Right renal pelvis (tissue), 4 donors: Measurements from ENCODE around the gene HPD. TPM values are rescaled to one million over a fixed set of nuclear protein-coding genes. Genes with fewer than 3 reads are reported as not detected.
"Not testable (repeated sequence)": the region's sequence is repeated elsewhere in the genome, so short reads cannot be mapped to it uniquely, and the experiment has no call there.

Source experiments
- DNase-seq, 4 donors: peaks; one replicate each; pipeline ENCODE4 v3.0.0-alpha.2; 2013; ENCODE audit warnings: low read depth in 4 of 4, low spot score in 3 of 4, missing footprints in 1 of 4
- polyA plus RNA-seq, 4 donors: library from polyadenylated mRNA; unstranded; fragments of 120-200 nt; gene quantifications; one replicate each; pipeline ENCODE4 v1.2.1, GENCODE V29; 2013; ENCODE audit not compliant: insufficient read length in 4 of 4

HPD gene
- polyA plus RNA-seq, 4 donors: 1.5 to 5.3 (median 3.6) TPM

DNA sequence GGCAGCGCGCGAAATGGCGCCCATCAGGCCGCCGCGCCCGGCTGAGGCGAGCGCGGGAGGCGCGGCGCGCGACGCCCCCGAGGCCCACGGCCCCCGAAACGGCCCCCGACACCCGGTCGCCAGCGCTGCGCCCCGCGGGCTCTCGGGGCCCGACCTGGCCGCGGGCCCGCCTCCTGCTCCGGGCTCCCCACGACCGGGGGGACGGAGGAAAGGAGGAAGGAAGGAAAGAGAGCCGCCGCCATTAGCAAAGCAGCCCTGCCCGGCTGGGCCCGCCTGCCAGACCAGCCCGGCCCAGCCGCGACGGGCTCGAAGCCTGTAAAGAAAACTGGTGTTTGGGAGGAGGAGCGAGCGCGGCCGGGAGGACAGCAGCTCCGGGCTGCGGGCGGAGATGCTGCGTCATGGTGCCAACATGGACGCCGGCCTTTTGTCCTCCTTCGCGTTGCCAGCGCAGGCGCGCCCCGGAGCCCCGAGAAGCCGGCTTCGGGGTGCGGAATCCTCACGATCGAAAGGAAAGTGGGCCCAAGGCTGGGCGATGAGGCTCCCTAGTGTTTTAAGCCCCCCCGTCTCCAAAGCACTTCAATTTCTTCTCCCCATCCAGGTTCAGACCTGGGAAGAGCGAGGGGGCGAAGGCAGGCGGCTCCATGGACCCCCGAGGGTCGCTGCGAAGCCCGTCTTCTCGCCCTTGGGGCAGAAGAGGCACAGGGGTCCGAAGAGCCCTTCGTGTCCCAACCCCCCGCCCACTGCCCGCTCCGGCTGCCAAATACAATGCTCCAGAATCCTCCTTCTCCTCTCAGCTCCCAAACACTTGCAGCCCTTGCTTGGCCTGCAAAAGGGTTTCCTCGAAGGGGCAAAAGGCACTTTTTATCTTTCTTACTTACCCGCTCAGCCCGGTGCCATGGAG lies 57.7 kb downstream of the HPD start:
- DNase-seq: no peak

DNA sequence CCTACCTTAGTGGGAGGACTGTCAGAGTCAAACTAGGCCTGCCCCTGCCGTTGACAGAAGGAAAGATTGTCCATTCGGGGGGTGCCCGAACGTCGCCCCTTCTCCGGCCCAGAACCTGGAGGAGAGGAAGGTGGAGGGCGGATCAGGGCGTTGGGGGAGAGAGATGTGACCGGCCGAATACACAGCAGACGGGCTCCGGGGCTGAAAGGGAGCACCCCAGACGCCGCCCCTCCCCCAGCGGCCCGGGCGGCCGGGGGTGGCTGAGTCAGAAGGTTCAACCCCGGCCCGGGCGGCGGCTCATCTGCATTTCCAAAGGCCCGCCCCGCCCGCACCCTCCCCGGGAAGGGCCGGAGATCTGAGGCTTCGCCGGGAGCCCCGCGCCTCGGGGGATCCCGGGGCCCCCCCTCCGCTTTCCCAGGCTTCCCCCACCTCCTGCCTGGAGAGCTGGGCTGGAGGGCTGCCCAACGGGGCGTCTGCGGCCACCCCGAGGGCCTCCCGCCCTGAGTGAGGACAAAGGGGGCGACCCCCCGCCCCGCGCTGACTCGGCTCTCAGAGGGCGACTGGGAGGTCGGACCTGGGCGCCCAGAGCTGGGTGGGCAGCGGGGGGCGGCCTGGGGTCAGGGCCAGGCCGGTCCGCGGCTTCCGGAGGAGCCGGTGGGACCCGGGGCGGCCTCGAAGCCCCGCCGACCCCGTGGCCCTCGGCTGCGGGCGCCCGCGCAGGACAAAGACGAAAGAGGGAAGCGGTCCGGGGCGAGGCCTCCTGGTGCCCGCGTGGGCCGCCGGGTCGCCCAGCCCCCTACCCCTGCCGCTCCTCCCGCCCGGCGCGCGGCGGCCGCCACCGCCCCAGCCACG lies 58.6 kb downstream of the HPD start:
- DNase-seq: no peak

DNA sequence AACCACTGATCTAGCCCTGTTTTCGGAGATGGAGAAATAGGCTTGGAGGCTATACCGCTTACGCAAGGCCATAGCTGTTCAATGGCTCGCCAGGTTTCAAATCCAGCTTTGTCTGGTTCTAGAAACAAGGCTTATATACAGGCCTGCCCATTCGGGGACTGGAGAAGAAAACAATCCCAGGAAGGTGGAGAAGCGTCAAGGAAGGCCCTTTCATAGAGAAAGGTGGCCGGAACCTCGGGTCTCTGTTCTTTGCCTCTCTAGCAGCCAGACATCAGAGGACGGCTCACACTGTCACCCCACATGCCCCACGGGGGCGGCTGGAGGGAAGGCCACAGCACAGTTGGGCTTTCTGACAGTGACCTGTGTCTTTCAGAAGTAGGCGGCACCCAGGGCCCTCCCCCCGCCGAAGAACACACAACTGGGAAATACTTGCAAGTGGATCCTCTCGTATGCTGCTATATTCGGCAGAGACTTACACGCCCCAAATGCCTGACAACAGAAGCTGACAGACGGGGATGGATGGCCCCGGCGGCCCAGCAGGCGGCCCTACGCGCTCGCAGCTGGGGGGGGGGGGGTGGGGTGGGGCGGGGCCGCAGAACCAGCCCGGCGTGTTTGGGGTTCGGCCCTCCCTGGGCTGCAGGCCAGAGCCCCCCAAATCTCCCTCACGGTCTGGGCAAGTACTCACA lies 59.4 kb downstream of the HPD start:
- no peak for DNase-seq

DNA sequence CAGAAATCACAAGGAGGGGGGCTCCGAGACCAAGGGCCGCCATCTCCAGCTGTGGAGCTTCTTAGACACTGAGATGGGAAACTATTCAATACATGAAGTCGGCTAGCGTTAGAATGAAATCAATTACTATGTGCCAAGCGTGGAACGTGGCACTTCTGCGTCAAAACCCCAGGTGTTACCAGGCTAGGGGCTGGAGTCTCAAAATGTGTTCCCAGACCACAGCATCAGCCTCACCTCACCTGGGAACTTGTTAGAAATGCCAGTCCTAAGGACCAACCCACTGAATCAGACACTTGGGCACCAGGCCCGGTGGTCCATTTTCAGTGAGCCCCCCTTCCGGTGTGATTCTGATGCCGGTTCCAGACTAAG lies 59.9 kb downstream of the HPD start:
- DNase-seq: no peak

DNA sequence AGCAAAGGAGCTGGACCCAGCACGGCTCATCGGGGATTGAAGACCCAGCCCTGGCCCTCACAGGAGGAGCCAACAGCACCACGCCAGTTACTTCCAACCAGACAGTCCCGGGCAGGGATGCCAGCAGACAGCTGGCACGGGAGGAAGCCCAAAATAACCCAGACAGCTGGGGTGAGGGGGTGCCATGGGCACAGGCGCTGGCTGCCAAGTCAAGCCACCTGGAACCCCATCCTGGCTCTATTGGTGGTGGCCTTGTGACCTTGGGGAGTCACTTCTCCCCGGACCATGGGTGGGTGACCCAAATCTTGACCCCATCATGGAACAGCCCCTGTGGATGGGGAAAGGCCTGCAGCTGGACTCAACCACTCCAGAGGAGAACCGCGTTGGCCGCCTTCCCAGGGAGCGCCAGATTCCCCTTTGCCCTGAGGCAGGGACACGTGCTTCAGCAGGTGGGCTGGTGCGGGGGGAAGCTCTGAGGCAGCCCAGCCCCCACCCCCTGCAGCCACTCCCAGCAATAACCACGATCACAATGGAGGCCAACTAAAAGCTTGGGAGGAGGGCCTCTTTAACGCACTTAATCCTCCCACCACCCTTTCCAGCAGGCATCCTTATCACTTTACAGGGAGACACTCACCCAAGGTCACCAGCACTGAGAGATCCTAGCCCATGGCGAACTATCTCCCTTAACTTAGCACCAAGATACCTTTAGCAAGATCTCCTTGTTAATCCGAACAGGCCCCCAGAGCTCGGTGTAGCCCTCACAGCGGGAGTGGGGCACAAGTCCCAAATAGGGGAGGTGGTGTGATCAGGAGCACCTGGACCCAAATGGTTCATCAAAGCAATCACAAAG lies 60.5 kb downstream of the HPD start:
- DNase-seq: no peak

DNA sequence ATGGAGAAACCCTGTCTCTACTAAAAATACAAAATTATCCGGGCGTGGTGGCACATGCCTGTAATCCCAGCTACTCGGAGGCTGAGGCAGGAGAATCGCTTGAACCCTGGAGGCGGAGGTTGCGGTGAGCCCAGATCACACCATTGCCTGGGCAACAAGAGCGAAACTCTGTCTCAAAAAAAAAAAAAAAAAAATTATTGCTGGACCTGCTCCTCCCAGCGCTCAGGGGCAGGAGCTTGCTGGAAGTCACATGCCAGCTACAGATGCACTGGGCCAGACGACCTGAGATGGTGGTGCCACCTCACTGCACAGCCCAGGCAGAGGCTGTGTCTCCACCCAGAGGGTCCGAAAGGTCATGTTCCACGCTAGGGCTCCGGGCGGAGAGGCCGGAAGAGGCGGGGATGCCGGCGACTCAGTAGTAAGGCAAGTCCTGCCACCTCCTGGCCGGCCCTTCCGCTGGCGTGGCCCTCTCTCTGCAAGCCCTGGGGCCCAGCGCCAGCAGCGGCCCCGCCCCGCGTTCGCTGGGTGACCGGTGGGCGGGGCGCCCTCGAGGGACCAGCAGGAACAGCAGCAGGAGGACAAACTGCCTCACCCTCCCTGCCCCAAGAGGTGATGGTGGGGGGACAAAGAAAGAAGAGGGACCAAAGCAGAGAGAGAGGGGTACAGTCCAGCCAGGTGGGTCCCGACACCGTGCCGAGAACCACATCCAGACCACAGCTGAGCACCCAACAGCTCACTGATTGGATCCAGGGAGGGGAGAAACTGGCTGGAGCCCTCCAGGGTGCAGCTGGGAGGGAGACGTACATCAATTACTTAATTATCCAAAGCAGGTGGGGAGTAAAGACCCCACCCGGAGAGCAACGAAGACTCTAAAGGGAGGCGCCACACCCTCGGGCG lies 61.6 kb downstream of the HPD start:
- peak in 1 of 4 donors; percentile 71 for DNase-seq

DNA sequence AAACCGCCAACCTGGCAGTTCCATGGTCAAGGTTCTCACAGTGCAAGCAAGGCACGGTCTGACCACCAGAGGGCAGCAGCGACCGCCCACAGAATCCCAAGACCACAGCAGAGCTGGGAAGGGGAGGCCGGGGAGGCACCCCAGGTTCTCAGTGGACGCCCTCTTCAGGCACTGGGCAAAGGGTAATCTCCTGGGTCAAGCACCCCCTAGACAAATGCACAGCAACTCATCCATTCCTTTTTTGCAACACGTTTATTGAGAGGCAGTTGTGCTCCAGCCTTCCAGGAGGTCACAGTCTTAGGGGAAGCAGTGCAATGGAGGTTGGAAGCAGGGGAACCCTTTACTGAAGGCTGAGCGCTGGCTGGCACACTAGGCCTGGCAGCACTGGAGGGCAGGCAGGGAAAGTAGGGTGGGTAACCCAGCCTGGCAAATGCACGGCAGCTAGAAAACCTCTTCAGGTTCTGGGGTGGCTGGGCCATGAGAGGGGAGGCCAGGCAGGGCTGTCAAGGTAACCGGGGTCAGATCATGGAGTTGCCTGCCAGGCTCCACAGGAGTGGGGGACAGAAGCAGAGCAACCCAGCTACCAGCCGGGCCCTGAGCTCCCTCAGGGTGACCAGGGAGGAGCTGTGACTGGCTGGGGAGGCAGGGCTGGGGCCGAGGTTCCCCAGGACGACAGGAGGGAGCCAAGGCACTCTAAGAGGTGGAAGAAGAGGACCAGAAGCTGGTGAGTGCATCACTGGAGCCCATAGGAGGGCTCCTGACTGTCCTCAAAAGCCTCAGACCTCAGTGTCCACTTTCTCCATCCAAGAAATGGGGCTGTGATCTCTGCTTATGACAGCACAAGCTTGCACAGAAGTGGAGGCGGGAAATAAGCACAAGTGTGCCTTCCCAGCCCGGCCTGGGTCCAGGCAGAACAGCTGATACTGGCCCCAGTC lies 63.4 kb downstream of the HPD start:
- peak in 1 of 4 donors; percentile 76 for DNase-seq

DNA sequence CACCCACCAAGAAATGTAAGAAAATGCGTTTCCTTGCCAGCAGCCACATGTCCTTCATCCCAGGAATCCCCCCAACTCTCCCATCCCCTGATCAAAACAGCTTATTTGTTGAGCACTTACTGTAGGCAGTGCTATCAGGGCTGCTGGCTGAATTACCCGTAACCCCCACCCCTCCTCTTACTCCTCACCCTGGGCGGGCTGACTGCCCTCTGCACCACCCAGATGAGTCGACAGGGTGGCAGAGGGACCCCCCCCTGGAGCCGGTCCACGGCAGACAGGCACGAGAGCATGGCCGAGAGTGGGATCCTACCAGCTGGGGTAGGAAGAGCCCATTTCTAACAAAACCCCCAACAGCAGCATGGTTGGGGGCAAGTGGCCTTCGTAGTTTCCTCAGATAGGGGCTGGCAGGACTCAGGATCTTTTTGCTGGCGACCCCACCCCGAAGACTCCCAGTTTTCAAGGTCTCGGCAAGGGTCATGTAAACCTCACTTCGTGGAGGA lies 64.1 kb downstream of the HPD start:
- no peak for DNase-seq

DNA sequence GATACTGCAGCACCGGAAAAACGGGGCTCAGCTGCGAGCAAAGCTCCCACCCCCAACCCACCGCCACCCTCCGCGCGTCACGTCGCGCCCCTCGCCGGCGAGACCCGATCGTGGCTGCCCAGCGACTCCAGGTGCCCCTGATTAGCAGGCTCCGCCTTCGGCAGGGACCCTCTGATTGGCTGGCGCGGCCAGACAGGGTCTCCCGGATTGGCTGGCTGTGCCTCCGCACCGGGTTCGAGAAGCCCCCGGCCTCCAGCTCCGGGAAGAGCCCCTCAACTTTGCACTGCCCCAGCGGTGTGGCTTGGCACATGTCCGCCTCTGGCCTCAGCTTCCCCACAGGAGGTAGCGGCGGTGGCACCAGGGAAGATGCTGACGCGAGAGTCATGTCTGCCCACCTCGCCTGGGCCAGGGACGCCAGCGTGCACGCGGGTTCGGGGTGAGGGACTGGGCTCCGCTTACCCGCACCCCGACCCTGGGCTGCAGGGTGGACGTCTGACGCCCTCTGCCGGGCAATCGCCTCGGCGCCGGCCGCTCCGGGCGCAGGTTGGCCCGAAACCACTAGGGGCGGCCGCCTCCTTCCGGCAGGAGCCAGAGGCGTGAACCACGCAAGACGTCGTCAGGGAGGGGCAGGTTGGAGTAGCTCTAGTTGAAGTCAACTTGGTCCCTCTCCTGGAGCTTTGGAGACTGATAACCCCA lies 64.7 kb downstream of the HPD start:
- DNase-seq: peak in 2 of 4 donors; percentile 83 to 88

DNA sequence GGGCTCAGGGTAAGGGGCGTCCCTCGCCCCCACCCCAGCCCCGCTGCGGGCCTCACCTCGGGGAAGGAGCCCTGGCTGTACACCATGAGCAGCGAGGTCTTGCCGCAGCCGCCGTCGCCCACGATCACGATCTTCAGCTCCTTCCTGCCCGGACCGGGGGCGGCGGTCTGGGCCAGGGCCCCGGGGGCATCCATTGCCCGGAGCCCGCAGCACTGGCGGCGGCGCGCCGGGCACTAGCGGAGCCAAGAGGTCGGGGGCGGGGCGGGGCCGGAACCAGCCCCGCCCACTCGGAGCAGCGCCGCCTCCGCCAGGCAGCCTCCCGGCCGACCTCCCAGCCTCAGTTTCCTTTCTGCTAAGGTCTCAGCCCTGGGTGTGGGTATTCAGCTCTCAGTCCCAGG lies 65.2 kb downstream of the HPD start, which contains the start of gene RHOF:
RHOF (minus strand) TSS at position 249 of the 398 bp plus-strand sequence; CDS start at position 194, 55 bp downstream.
- no peak for DNase-seq

DNA sequence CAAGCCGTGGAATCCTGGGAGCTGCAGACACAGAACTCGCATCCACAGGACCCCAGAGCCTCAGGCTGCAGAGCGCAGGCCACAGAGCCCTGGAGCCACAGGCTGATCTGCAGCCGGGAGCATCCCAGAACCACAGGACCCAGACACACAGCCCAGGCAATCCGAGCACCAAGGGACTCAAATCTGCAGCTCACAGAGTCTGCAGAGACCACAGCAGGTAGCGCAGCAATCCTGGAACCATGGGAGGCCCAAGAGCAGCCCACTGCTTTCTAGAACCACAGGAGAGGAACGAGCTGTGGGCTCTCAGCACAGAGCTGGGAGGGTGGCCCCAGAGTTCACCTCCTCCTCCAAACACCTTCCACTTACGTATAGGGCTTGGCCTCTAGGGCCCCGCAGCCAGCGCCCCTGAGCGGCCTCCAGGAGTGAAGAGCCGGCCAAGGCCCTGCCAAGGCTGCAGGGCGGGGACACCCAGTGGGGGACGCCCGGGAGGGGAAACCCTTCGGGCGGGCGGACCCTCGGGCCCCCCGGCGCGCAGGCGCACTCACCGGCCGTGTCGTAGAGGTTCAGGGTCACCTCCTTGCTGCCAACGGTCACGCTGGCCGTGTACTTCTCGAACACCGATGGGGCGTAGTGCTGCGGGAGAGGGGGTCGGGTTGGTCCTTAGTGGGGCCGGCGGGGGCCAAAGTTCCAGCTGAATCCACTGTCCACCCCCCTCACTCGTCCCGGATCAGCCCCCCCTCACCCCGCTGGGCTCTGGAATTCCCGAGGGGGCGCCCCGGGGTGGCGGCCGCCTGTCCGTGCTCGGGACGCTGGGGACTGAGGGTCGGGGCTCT lies 65.8 kb downstream of the HPD start:
- no peak for DNase-seq

DNA sequence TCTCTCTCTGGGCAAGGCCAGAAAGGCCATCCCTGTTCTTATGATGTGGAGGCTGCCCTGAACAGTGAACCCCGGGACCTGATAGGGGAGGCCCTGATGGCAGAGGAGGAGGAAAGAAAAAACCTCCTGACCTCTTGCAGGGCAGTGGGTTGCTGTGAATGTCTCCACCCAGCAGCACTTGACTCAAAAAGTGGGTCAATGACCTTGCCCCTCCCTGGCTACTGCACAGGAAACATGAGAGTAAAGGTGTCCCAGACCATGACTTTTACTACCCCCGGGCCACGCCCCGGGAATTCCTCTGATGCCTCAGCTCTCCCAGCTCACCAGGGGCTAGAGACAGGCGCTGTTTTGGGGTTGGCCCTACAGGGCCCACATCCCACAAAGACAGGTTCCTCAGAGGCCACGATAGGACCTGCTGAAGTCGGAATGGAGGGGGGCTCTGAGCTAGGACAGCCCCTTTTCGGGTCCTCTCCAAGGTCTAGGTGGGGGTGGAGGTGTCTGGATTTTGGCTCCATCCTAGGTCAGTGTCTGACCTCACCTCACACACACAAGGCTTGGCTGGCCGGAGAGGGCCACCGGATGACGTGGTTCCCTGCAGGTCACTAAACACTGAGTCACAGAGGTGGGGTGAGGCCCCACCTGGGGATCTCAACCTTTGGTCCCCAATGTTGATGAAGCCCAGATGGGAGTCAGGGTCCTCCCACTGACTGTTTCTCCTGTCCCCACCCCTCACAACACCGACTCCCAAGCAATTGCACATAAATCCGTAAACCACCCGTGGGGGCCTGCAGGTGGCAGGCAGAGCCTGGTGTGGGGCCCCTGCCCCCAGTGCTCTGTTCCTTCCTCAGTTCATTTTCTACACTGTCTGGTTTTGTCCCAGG lies 66.7 kb downstream of the HPD start:
- no peak for DNase-seq

DNA sequence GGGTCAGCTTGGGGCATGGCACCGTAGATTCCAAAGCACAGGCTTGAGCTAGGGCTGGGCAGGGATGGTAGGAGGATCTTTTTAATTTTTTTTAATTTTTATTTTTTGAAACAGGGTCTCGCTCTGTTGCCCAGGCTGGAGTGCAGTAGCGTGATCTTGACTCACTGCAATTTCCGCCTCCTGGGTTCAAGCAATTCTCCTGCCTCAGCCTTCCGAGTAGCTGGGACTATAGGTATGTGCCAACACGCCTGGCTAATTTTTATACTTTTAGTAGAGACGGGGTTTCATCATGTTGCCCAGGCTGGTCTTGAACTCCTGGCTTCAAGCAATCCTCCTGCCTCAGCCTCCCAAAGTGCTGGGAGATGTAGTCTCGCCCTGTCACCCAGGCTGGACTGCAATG lies 67.9 kb downstream of the HPD start:
- not testable (repeated sequence) for DNase-seq

DNA sequence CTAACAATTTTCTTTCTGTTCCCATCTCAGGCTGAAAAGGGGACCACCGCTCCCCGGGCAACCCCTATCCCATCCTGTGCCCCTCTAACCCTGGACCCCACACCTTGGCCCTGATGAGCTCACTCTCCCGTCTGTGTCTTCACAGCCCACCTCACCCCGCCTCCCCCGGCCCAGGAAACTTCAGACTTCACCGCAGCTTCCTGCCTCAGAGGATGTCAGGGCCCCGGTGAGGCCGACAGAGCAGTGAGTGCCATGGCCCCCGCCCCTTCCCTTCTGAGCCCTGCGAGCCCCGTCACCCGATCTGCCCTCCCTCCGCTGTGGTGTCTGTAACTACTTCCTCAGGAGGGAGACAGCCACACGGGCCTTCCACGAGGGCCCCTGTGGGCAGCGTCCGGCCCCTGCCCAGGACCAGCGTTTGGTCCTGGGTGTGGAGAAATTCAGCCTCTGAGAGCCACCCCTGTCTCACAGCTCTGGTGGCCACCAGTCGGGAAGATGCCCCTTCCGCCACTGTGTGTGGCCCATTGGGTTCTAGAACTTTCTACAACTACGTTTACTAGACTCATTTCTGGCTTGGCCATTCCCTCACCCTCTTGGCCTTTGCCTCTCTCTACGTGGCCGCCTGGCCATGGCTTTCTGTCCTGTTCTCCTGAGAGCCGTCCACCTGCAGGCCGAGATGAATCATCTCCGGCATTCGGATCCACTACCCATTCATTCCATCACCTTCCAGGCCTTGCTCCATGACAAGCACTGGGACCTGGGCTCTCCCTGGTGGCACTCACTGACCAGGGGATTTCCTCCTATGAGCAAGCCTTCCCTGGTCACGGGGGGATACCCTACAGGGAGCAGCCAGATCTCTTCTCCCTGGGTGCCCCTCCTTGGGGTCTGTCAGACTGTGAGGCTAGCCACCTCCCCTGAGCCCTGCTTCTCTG lies 68.6 kb downstream of the HPD start:
- DNase-seq: no peak
